Osteoblast (primary cell): Measurements from ENCODE around the gene GNG14. TPM values are rescaled to one million over a fixed set of nuclear protein-coding genes. Genes with fewer than 3 reads are reported as not detected.

ENCODE experiments used
- DNase-seq: peaks from one replicate; pipeline ENCODE4 v3.0.0; 2011; ENCODE audit warnings: low spot score, mixed read lengths; ENCODE audit not compliant: insufficient read length; ENCODE audit errors: missing footprints
- H2AFZ ChIP-seq: 2 replicates; pipeline ENCODE4 v1.6.0; 2011; ENCODE audit warnings: mild to moderate bottlenecking, low read length
- H3K27ac ChIP-seq: 2 replicates; pipeline ENCODE4 v1.5.1; 2011; ENCODE audit warnings: mild to moderate bottlenecking, low read depth, low read length, moderate library complexity
- H3K27me3 ChIP-seq: 2 replicates; pipeline ENCODE4 v1.6.0; 2012; ENCODE audit warnings: mild to moderate bottlenecking, control low read depth, inconsistent platforms, low read length, moderate library complexity; ENCODE audit not compliant: insufficient read depth
- H3K36me3 ChIP-seq: 2 replicates; pipeline ENCODE4 v1.5.1; 2011; ENCODE audit warnings: mild to moderate bottlenecking, low read length, control low read depth, moderate library complexity; ENCODE audit not compliant: insufficient read depth
- H3K4me1 ChIP-seq: 2 replicates; pipeline ENCODE4 v1.5.1; 2011; ENCODE audit warnings: mild to moderate bottlenecking, low read length, control low read depth, moderate library complexity; ENCODE audit not compliant: insufficient read depth
- H3K4me2 ChIP-seq: 2 replicates; pipeline ENCODE4 v1.6.0; 2011; ENCODE audit warnings: mild to moderate bottlenecking, low read length; ENCODE audit not compliant: insufficient read depth
- H3K4me3 ChIP-seq: fragments of 200-600 bp; sonication (generic); 3 replicates; pipeline ENCODE4 v1.5.1; 2012; ENCODE audit warnings: mild to moderate bottlenecking, low read length, inconsistent platforms; ENCODE audit not compliant: insufficient read depth
- H3K79me2 ChIP-seq: 2 replicates; pipeline ENCODE4 v1.6.0; 2012; ENCODE audit warnings: mild to moderate bottlenecking, low read length, control low read depth, inconsistent platforms; ENCODE audit not compliant: insufficient read depth
- H3K9me3 ChIP-seq: 2 replicates; pipeline ENCODE4 v1.5.1; 2011; ENCODE audit warnings: low read depth, low read length, control low read depth
- H4K20me1 ChIP-seq: 2 replicates; pipeline ENCODE4 v1.6.0; 2012; ENCODE audit warnings: mild to moderate bottlenecking, low read length, control low read depth; ENCODE audit not compliant: insufficient read depth
- CTCF ChIP-seq: IDR thresholded peaks from 2 replicates; pipeline ENCODE4 v1.5.1; 2011; ENCODE audit warnings: mild to moderate bottlenecking, low read depth, low read length, moderate library complexity; ENCODE audit errors: extremely low read depth
- total RNA-seq: library from RNA; depleted of rRNA; stranded (reverse); fragments of >200 nt; gene quantifications from 2 replicates; pipeline ENCODE4 v1.2.3, GENCODE V29; 2012

The GNG14 gene
- total RNA-seq, 1 donor = not detected

GRCh38 chr19:12689581-12690216, 1.9 kb downstream of the GNG14 start:
- Histone ChIP-seq H3K27me3 (no peaks in the 10 kb centered on the region), H2AFZ (no peak overlapping the region), H4K20me1 (no peaks in the 10 kb centered on the region), H3K4me3 (no peak overlapping the region), H3K4me1 (no peaks in the 10 kb centered on the region), H3K79me2 (peaks cover under 1% of the 10 kb centered on the region), H3K36me3 (peaks cover 6% of the 10 kb centered on the region), H3K9me3 (no peaks in the 10 kb centered on the region), H3K27ac (no peak overlapping the region), H3K4me2 (no peak overlapping the region)
- DNase-seq = peak; percentile 63
- no peak for TF ChIP-seq CTCF

DNA sequence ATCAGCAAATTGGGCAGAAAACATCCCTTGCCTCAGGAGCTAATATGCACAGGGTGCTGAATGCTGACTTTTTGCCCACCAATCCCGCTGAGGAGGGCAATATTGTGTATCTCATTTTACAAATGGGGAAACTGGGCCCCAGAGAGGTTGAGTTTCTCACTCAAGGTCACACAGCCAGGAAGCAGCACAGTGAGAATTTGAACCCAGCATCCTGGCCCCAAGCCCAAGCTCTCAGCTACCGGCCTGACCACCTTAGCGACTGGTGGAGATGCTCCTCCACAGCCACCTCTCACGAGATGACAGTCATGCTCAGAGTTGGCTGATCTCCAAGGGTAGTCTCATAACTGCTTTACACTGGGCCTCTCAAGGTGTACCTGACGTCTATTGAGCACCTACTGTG, 5.2 kb downstream of the GNG14 start:
- no peaks in the 10 kb centered on the region for H4K20me1 ChIP-seq
- peaks cover 8% of the 10 kb centered on the region for H3K36me3 ChIP-seq
- peaks cover 9% of the 10 kb centered on the region for H3K4me1 ChIP-seq
- no peaks in the 10 kb centered on the region for H3K9me3 ChIP-seq
- H3K4me2 ChIP-seq = no peak overlapping the region
- H3K27ac ChIP-seq = no peak overlapping the region
- H2AFZ ChIP-seq = no peak overlapping the region
- no peak for TF ChIP-seq CTCF
- no peak overlapping the region for H3K4me3 ChIP-seq
- peaks cover 16% of the 10 kb centered on the region for H3K79me2 ChIP-seq
- no peaks in the 10 kb centered on the region for H3K27me3 ChIP-seq
- DNase-seq = peak; percentile 37

DNA sequence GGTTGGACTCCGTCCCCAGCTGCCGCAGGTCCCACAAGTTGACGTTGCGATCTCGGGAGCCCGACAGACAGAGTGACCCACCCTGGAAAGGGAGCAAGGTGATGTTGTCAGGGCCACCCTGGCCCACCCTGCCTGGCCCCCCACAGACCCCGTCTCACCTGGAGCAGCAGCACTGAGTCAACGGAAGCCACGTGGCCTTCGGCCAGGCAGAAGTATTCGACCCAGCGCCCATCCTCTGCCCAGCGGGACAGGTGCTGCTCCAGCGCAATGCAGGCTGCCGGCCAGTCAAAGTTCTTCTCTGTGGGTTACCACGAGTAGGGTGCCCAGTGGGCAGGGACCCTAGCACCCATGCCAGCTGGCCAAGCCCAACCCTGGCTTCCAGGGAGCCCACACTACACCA, 6.8 kb downstream of the GNG14 start:
- peak; percentile 83 for DNase-seq
- Histone ChIP-seq H4K20me1 (no peaks in the 10 kb centered on the region), H3K36me3 (peaks cover 20% of the 10 kb centered on the region), H2AFZ (no peak overlapping the region), H3K4me1 (peaks cover 9% of the 10 kb centered on the region), H3K27ac (no peak overlapping the region), H3K79me2 (peaks cover 16% of the 10 kb centered on the region), H3K4me3 (no peak overlapping the region), H3K4me2 (no peak overlapping the region), H3K27me3 (no peaks in the 10 kb centered on the region), H3K9me3 (no peaks in the 10 kb centered on the region)
- TF ChIP-seq CTCF = no peak

GRCh38 chr19:12695096-12695495, 7.3 kb downstream of the GNG14 start:
- no peak overlapping the region for H2AFZ ChIP-seq
- peak overlapping the region; percentile 88 for H3K4me2 ChIP-seq
- no peak overlapping the region for H3K27ac ChIP-seq
- H3K4me3 ChIP-seq = no peak overlapping the region
- no peak for TF ChIP-seq CTCF
- H3K36me3 ChIP-seq = peaks cover 24% of the 10 kb centered on the region
- H3K27me3 ChIP-seq = no peaks in the 10 kb centered on the region
- peaks cover 16% of the 10 kb centered on the region for H3K79me2 ChIP-seq
- DNase-seq = peak; percentile 25
- no peaks in the 10 kb centered on the region for H4K20me1 ChIP-seq
- H3K4me1 ChIP-seq = peaks cover 9% of the 10 kb centered on the region
- H3K9me3 ChIP-seq = no peaks in the 10 kb centered on the region
